HepG2 (cell line): ENCODE measurements around the gene CLEC18C. TPM values are rescaled to one million over a fixed set of nuclear protein-coding genes. Genes with fewer than 3 reads are reported as not detected.
"Not testable (repeated sequence)": the region's sequence is repeated elsewhere in the genome, so short reads cannot be mapped to it uniquely, and the experiment has no call there.

Source experiments
- ATAC-seq: fragments of 200-7000 bp; cut with Tn5 transposase; 3 replicates; pipeline ENCODE4 v1.9.1; 2020; ENCODE audit warnings: mild to moderate bottlenecking, moderate library complexity
- BruUV-seq: library from RNA; stranded (reverse); fragments of 400-500 nt; replicated peaks from 2 replicates; lab custom pipeline; 2021; lab: Mats Ljungman, UMichigan
- CTCF ChIA-PET: fragments of 300-600 bp; formaldehyde crosslinking; extraction: SDS; loops from one replicate; lab custom pipeline; 2021; ENCODE audit warnings: low total read pairs, inconsistent platforms, low intra/inter-chr PET ratio; lab: Yijun Ruan, JAX
- POLR2A ChIA-PET: fragments of 350-600 bp; sonication (Branson Sonifier 250); formaldehyde crosslinking; loops from one replicate; lab custom pipeline; 2020; ENCODE audit warnings: antibody characterized with exemption, inconsistent platforms; lab: Yijun Ruan, JAX
- DNase-seq: peaks from one replicate; pipeline ENCODE4 v3.0.0-alpha.2; 2015; ENCODE audit warnings: low spot score
- FAIRE-seq: peaks from 3 replicates; lab custom pipeline; 2011; peaks lifted over from hg19 to GRCh38; lab: Jason Lieb, UNC
- H2AFZ ChIP-seq: one replicate; pipeline ENCODE4 v1.6.1; 2011; ENCODE audit warnings: low read length, inconsistent platforms
- H3K27ac ChIP-seq: fragments of 300-600 bp; 3 replicates; pipeline ENCODE4 v1.8.0; 2011; ENCODE audit warnings: mixed run types, mild to moderate bottlenecking, mixed read lengths, low read length, inconsistent platforms; ENCODE audit not compliant: insufficient read depth; ENCODE audit errors: extremely low read length
- H3K27me3 ChIP-seq, 2 experiments: fragments of 200-600 bp in 1 of 2; 2 replicates in 1 of 2; 3 replicates in 1 of 2; pipeline versions ENCODE4 v1.6.0 to v1.8.0; 2011; ENCODE audit warnings: low read length in 2 of 2, mild to moderate bottlenecking in 2 of 2, moderate library complexity in 2 of 2, inconsistent platforms in 1 of 2; ENCODE audit not compliant: insufficient read depth in 2 of 2, control insufficient read depth in 1 of 2
- H3K36me3 ChIP-seq, 2 experiments: fragments of 200-600 bp in 1 of 2; replicated peaks in 1 of 2; 2 replicates in 1 of 2; 3 replicates in 1 of 2; pipeline versions ENCODE4 v1.5.1 to v1.8.0; 2011; ENCODE audit warnings: low read length in 2 of 2, inconsistent platforms in 1 of 2; ENCODE audit not compliant: insufficient read depth in 2 of 2, control insufficient read depth in 1 of 2
- H3K4me1 ChIP-seq: 2 replicates; pipeline ENCODE4 v1.5.1; 2012; ENCODE audit warnings: low read length, inconsistent platforms; ENCODE audit not compliant: insufficient read depth
- H3K4me2 ChIP-seq: 2 replicates; pipeline ENCODE4 v1.6.0; 2011; ENCODE audit warnings: low read depth, low read length, inconsistent platforms
- H3K4me3 ChIP-seq, 3 experiments: fragments of 200-600 bp in 1 of 3; sonication (generic), shearing (Covaris generic) in 1 of 3; replicated peaks in 1 of 3; 2 replicates each; pipeline ENCODE4 v1.5.1; 2011 to 2016; ENCODE audit warnings: low read length in 3 of 3, inconsistent platforms in 2 of 3, low read depth in 2 of 3, mild to moderate bottlenecking in 2 of 3, control low read depth in 1 of 3, mixed read lengths in 1 of 3; ENCODE audit not compliant: insufficient read depth in 1 of 3
- H3K79me2 ChIP-seq: one replicate; pipeline ENCODE4 v1.6.1; 2011; ENCODE audit warnings: low read length, inconsistent platforms; ENCODE audit not compliant: insufficient read depth
- H3K9ac ChIP-seq: 2 replicates; pipeline ENCODE4 v1.6.0; 2011; ENCODE audit warnings: mild to moderate bottlenecking, low read depth, low read length, inconsistent platforms; ENCODE audit not compliant: insufficient read depth
- H3K9me3 ChIP-seq: 2 replicates; pipeline ENCODE4 v1.5.1; 2012; ENCODE audit warnings: mild to moderate bottlenecking, low read length
- H4K20me1 ChIP-seq: 2 replicates; pipeline ENCODE4 v1.6.0; 2011; ENCODE audit warnings: inconsistent platforms, mild to moderate bottlenecking, low read length, moderate library complexity; ENCODE audit not compliant: insufficient read depth
- ARID5B ChIP-seq: IDR thresholded peaks from 2 replicates; pipeline ENCODE4 v1.4.0; 2020; ENCODE audit warnings: mild to moderate bottlenecking, missing genetic modification reagents
- CEBPG ChIP-seq: IDR thresholded peaks from 2 replicates; pipeline ENCODE4 v1.6.1; 2016
- ELF3 ChIP-seq: IDR thresholded peaks from 2 replicates; pipeline ENCODE4 v1.6.1; 2016; ENCODE audit warnings: missing genetic modification reagents, missing compliant biosample characterization
- FOSL2 ChIP-seq: sonication (generic); formaldehyde crosslinking; IDR thresholded peaks from 2 replicates; pipeline ENCODE4 v1.4.0; 2020; ENCODE audit warnings: missing genetic modification reagents
- GATAD2A ChIP-seq: IDR thresholded peaks from 2 replicates; pipeline ENCODE4 v1.6.1; 2016
- SALL1 ChIP-seq: sonication (generic); formaldehyde crosslinking; IDR thresholded peaks from 2 replicates; pipeline ENCODE4 v1.8.0; 2022; ENCODE audit warnings: mild to moderate bottlenecking, missing genetic modification reagents
- SOX13 ChIP-seq, 3 experiments: fragments of 450-650 bp in 1 of 3; sonication (generic) in 1 of 3; formaldehyde crosslinking in 1 of 3; IDR thresholded peaks in 2 of 3; conservative IDR thresholded peaks in 1 of 3; 2 replicates each; pipeline versions ENCODE4 v1.5.0 to v1.6.1; 2016 to 2020; ENCODE audit warnings: antibody characterized with exemption in 1 of 3, mild to moderate bottlenecking in 1 of 3, missing compliant biosample characterization in 1 of 3, missing genetic modification reagents in 1 of 3, moderate library complexity in 1 of 3
- ZNF687 ChIP-seq: sonication (generic); formaldehyde crosslinking; IDR thresholded peaks from 2 replicates; pipeline ENCODE4 v1.5.1; 2020; ENCODE audit warnings: mild to moderate bottlenecking, missing genetic modification reagents, moderate library complexity
- WGBS: methylation state at CpG from one replicate; pipeline ENCODE4 v1.1.6; 2017; ENCODE audit warnings: low lambda C conversion rate; 5-methylcytosine and 5-hydroxymethylcytosine counted together
- in situ Hi-C: cut with HindIII; loops from 2 replicates; pipeline ENCODE4 v1.10.0; 2017; ENCODE audit warnings: low pct_unique_long_range_greater_than_20kb; ENCODE audit not compliant: extremely low pct_ligation_motif_present
- intact Hi-C: fragments of 100-400 bp; cut with micrococcal nuclease; formaldehyde crosslinking; loops from one replicate; pipeline ENCODE4 v1.10.0; 2022; ENCODE audit not compliant: unreplicated experiment
- polyA plus RNA-seq, 8 experiments: library from polyadenylated mRNA; depleted of rRNA in 3 of 8; stranded (reverse) in 7 of 8; unstranded in 1 of 8; fragments of >200 nt; fragmentation: Illumina TruSeq in 4 of 8; extraction: Trizol in 4 of 8; gene quantifications; 2 replicates each; pipeline versions ENCODE4 v1.2.1 to v1.2.3, GENCODE V29; 2011 to 2016; ENCODE audit warnings: low read depth in 4 of 8, missing spikeins in 1 of 8, mixed read lengths in 1 of 8; ENCODE audit not compliant: insufficient read depth in 1 of 8
- total RNA-seq, 5 experiments: library from RNA; depleted of rRNA; stranded (reverse); fragments of >200 nt; fragmentation: Illumina TruSeq; extraction: Trizol; gene quantifications; 2 replicates each; pipeline ENCODE4 v1.2.3, GENCODE V29; 2016; ENCODE audit warnings: low read depth in 1 of 5

The CLEC18C gene
- total and polyA plus RNA-seq, 2 of the 13 experiments (the other 11 are each of a cell fraction or from before 2014, with no cell fraction given) = 0.15 to 0.29 TPM

GRCh38 chr16:70198230-70198629, 24.6 kb downstream of the CLEC18C start:
- H4K20me1 ChIP-seq, H3K4me3 ChIP-seq, FAIRE-seq, H3K9me3 ChIP-seq, ATAC-seq, DNase-seq, H3K27me3 ChIP-seq, H3K36me3 ChIP-seq, H3K79me2 ChIP-seq, H3K27ac ChIP-seq, BruUV-seq, POLR2A ChIA-PET, CTCF ChIA-PET, intact Hi-C loops, in situ Hi-C loops, H2AFZ ChIP-seq, H3K9ac ChIP-seq: not testable (repeated sequence)
- Histone ChIP-seq H3K4me2 (peak overlapping the region; percentile 49; the same call in 1 of the 2 replicates), H3K4me1 (peaks cover 20% of the 10 kb centered on the region)
- 0 out of 2 replicates have a peak, but pooled peaks have one; percentile 2 for TF ChIP-seq CEBPG (CRISPR knock-in tag)
- WGBS = 68% methylated on average over 4 of the region's 9 CpGs

GRCh38 chr16:70198666-70199065, 25.1 kb downstream of the CLEC18C start:
- peaks cover 20% of the 10 kb centered on the region for H3K4me1 ChIP-seq
- BruUV-seq; H3K4me3 ChIP-seq; H3K36me3 ChIP-seq; H3K79me2 ChIP-seq; H3K27ac ChIP-seq; CTCF ChIA-PET; in situ Hi-C loops; FAIRE-seq; H3K27me3 ChIP-seq; intact Hi-C loops; POLR2A ChIA-PET; H3K9me3 ChIP-seq; H3K9ac ChIP-seq; H4K20me1 ChIP-seq; TF ChIP-seq SOX13 (IDR thresholded peaks at IDR 0.05): not testable (repeated sequence)
- DNase-seq = peak; percentile 36
- WGBS = 7% methylated on average over 3 of the region's 3 CpGs
- peak overlapping the region; percentile 49 for H3K4me2 ChIP-seq
- peak overlapping the region; percentile 32 for H2AFZ ChIP-seq
- TF ChIP-seq GATAD2A (0 out of 2 replicates have a peak, but pooled peaks have one; percentile 42), CEBPG (CRISPR knock-in tag) (0 out of 2 replicates have a peak, but pooled peaks have one; percentile 0), FOSL2 (0 out of 2 replicates have a peak, but pooled peaks have one; percentile 11), SALL1 (CRISPR knock-in tag) (peak; percentile 32; the same call in 1 of the 2 replicates), ARID5B (CRISPR knock-in tag) (peak; percentile 49), ZNF687 (CRISPR knock-in tag) (peak; percentile 34; the same call in 1 of the 2 replicates), ELF3 (CRISPR knock-in tag) (0 out of 2 replicates have a peak, but pooled peaks have one; percentile 25), SOX13 (CRISPR knock-in tag; conservative IDR thresholded peaks at IDR 0.05 in 1 of 2, IDR thresholded peaks at IDR 0.05 in 1 of 2) (peak in 1 of 2 experiments; percentile 45; a peak in 1 of 4 replicates)
- ATAC-seq = peak; percentile 34
